HepG2 (cell line): ENCODE results near the gene NDUFS1. TPM values are rescaled to one million over a fixed set of nuclear protein-coding genes. Genes with fewer than 3 reads are reported as not detected.

Experiments
- CENPT ChIP-seq: sonication (generic); formaldehyde crosslinking; IDR thresholded peaks from 2 replicates; pipeline ENCODE4 v1.8.0; 2022; ENCODE audit warnings: low read depth, mild to moderate bottlenecking, moderate library complexity, missing genetic modification reagents
- CTCF ChIP-seq: sonication (generic); formaldehyde crosslinking; IDR thresholded peaks from 2 replicates; pipeline ENCODE4 v1.5.0; 2020; ENCODE audit warnings: mild to moderate bottlenecking, missing genetic modification reagents, moderate library complexity
- ELF3 ChIP-seq: IDR thresholded peaks from 2 replicates; pipeline ENCODE4 v1.6.1; 2016; ENCODE audit warnings: missing genetic modification reagents, missing compliant biosample characterization
- ETV6 ChIP-seq: sonication (generic); formaldehyde crosslinking; conservative IDR thresholded peaks from 2 replicates; pipeline ENCODE4 v1.4.0; 2020; ENCODE audit warnings: missing genetic modification reagents
- HMGXB3 ChIP-seq: sonication (generic); formaldehyde crosslinking; IDR thresholded peaks from 2 replicates; pipeline ENCODE4 v1.4.0; 2020; ENCODE audit warnings: missing genetic modification reagents, borderline replicate concordance
- HMGXB4 ChIP-seq, 2 experiments: sonication (generic) in 1 of 2; formaldehyde crosslinking in 1 of 2; IDR thresholded peaks; 2 replicates each; pipeline versions ENCODE4 v1.4.0 to v1.6.1; 2018 to 2020; ENCODE audit warnings: missing genetic modification reagents in 2 of 2, borderline replicate concordance in 1 of 2, low read depth in 1 of 2, mild to moderate bottlenecking in 1 of 2, missing biosample characterization in 1 of 2
- JUNB ChIP-seq: sonication (generic); formaldehyde crosslinking; IDR thresholded peaks from 2 replicates; pipeline ENCODE4 v1.8.0; 2022; ENCODE audit warnings: missing genetic modification reagents, mild to moderate bottlenecking, borderline replicate concordance
- KLF12 ChIP-seq: sonication (generic); formaldehyde crosslinking; IDR thresholded peaks from 2 replicates; pipeline ENCODE4 v1.4.0; 2020; ENCODE audit warnings: missing genetic modification reagents, borderline replicate concordance
- MBD4 ChIP-seq: IDR thresholded peaks from 2 replicates; pipeline ENCODE4 v1.6.1; 2012; ENCODE audit warnings: low read length, inconsistent platforms, borderline replicate concordance
- REL ChIP-seq: sonication (generic); formaldehyde crosslinking; conservative IDR thresholded peaks from 2 replicates; pipeline ENCODE4 v1.8.0; 2022; ENCODE audit warnings: mild to moderate bottlenecking, missing genetic modification reagents, moderate library complexity
- RFXANK ChIP-seq: IDR thresholded peaks from 2 replicates; pipeline ENCODE4 v1.6.1; 2016
- TAF15 ChIP-seq: fragments of 200-400 bp; formaldehyde crosslinking; IDR thresholded peaks from one replicate; pipeline ENCODE4 v1.6.1; 2018; ENCODE audit warnings: mild to moderate bottlenecking, low read depth, low read length; ENCODE audit not compliant: poor library complexity, severe bottlenecking
- ZNF34 ChIP-seq: sonication (generic); formaldehyde crosslinking; IDR thresholded peaks from 2 replicates; pipeline ENCODE4 v1.4.0; 2020; ENCODE audit warnings: mild to moderate bottlenecking, missing genetic modification reagents, borderline replicate concordance
- ZNF776 ChIP-seq: sonication (generic); formaldehyde crosslinking; IDR thresholded peaks from 2 replicates; pipeline ENCODE4 v1.4.0; 2020; ENCODE audit warnings: mild to moderate bottlenecking, missing genetic modification reagents
- polyA plus RNA-seq, 8 experiments: library from polyadenylated mRNA; depleted of rRNA in 3 of 8; stranded (reverse) in 7 of 8; unstranded in 1 of 8; fragments of >200 nt; fragmentation: Illumina TruSeq in 4 of 8; extraction: Trizol in 4 of 8; gene quantifications; 2 replicates each; pipeline versions ENCODE4 v1.2.1 to v1.2.3, GENCODE V29; 2011 to 2016; ENCODE audit warnings: low read depth in 4 of 8, missing spikeins in 1 of 8, mixed read lengths in 1 of 8; ENCODE audit not compliant: insufficient read depth in 1 of 8
- total RNA-seq, 5 experiments: library from RNA; depleted of rRNA; stranded (reverse); fragments of >200 nt; fragmentation: Illumina TruSeq; extraction: Trizol; gene quantifications; 2 replicates each; pipeline ENCODE4 v1.2.3, GENCODE V29; 2016; ENCODE audit warnings: low read depth in 1 of 5
- TF ChIP-seq, protein P1 (sequence below): sonication (generic); formaldehyde crosslinking; IDR thresholded peaks from 2 replicates; pipeline ENCODE4 v1.4.0; 2020; ENCODE audit warnings: missing genetic modification reagents, borderline replicate concordance

Gene NDUFS1
- total and polyA plus RNA-seq, 2 of the 13 experiments (the other 11 are each of a cell fraction or from before 2014, with no cell fraction given) = 139 to 242 TPM

GRCh38 chr2:206159346-206160124 is at the start of gene NDUFS1, which contains the start of gene EEF1B2 (continued):
- TF ChIP-seq HMGXB3 = 0 out of 2 replicates have a peak, but pooled peaks have one; percentile 6
- TF ChIP-seq HMGXB4 (CRISPR knock-in tag; IDR thresholded peaks at IDR 0.05; ENCODE audit: borderline replicate concordance in 1 of 2, low read depth in 1 of 2) = peak; percentile 63 to 91; a peak in 3 of 4 replicates
- TF ChIP-seq CENPT = no peak
- 0 out of 2 replicates have a peak, but pooled peaks have one; percentile 35 for TF ChIP-seq ETV6 (CRISPR knock-in tag)
- TF ChIP-seq, protein P1, sequence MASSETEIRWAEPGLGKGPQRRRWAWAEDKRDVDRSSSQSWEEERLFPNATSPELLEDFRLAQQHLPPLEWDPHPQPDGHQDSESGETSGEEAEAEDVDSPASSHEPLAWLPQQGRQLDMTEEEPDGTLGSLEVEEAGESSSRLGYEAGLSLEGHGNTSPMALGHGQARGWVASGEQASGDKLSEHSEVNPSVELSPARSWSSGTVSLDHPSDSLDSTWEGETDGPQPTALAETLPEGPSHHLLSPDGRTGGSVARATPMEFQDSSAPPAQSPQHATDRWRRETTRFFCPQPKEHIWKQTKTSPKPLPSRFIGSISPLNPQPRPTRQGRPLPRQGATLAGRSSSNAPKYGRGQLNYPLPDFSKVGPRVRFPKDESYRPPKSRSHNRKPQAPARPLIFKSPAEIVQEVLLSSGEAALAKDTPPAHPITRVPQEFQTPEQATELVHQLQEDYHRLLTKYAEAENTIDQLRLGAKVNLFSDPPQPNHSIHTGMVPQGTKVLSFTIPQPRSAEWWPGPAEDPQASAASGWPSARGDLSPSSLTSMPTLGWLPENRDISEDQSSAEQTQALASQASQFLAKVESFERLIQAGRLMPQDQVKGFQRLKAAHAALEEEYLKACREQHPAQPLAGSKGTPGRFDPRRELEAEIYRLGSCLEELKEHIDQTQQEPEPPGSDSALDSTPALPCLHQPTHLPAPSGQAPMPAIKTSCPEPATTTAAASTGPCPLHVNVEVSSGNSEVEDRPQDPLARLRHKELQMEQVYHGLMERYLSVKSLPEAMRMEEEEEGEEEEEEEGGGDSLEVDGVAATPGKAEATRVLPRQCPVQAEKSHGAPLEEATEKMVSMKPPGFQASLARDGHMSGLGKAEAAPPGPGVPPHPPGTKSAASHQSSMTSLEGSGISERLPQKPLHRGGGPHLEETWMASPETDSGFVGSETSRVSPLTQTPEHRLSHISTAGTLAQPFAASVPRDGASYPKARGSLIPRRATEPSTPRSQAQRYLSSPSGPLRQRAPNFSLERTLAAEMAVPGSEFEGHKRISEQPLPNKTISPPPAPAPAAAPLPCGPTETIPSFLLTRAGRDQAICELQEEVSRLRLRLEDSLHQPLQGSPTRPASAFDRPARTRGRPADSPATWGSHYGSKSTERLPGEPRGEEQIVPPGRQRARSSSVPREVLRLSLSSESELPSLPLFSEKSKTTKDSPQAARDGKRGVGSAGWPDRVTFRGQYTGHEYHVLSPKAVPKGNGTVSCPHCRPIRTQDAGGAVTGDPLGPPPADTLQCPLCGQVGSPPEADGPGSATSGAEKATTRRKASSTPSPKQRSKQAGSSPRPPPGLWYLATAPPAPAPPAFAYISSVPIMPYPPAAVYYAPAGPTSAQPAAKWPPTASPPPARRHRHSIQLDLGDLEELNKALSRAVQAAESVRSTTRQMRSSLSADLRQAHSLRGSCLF = peak; percentile 60; the same call in 1 of the 2 replicates
- peak; percentile 92 for TF ChIP-seq REL
- peak; percentile 89 for TF ChIP-seq ELF3 (CRISPR knock-in tag)
- TF ChIP-seq CTCF (CRISPR knock-in tag) = peak; percentile 18; the same call in 1 of the 2 replicates
- no peak for TF ChIP-seq MBD4
- TF ChIP-seq JUNB (CRISPR knock-in tag) = no peak
- TF ChIP-seq ZNF34 (CRISPR knock-in tag) = no peak
- peak; percentile 23 for TF ChIP-seq RFXANK (CRISPR knock-in tag)
- TF ChIP-seq TAF15 = no peak
- peak; percentile 93 for TF ChIP-seq ZNF776 (CRISPR knock-in tag)
- peak; percentile 82; the same call in 1 of the 2 replicates for TF ChIP-seq KLF12 (CRISPR knock-in tag)
